Left lung (tissue), 10 donors: ENCODE measurements around the gene DLG2. TPM values are rescaled to one million over a fixed set of nuclear protein-coding genes. Genes with fewer than 3 reads are reported as not detected.

Experiments used
- ATAC-seq: fragments of 200-7000 bp; cut with Tn5 transposase; one replicate; pipeline ENCODE4 v1.9.1; 2020; ENCODE audit warnings: moderate library complexity
- DNase-seq, 4 donors: peaks; one replicate each; pipeline ENCODE4 v3.0.0-alpha.2; 2013 to 2020
- H3K27ac ChIP-seq, 2 donors: fragments of 200-600 bp; sonication (generic) in 1 of 2; one replicate each; pipeline versions ENCODE4 v1.5.0 to v1.8.0; 2020 to 2021
- H3K27me3 ChIP-seq, 2 donors: fragments of 200-600 bp; sonication (generic) in 1 of 2; one replicate each; pipeline versions ENCODE4 v1.5.0 to v1.8.0; 2020 to 2021
- H3K36me3 ChIP-seq, 2 donors: fragments of 200-600 bp; sonication (generic) in 1 of 2; one replicate each; pipeline versions ENCODE4 v1.5.0 to v1.8.0; 2020 to 2021
- H3K4me1 ChIP-seq, 2 donors: fragments of 200-600 bp; one replicate each; pipeline ENCODE4 v1.8.0; 2021
- H3K4me3 ChIP-seq, 2 donors: fragments of 200-600 bp; sonication (generic) in 1 of 2; one replicate each; pipeline versions ENCODE4 v1.5.0 to v1.8.0; 2020 to 2021; ENCODE audit warnings: mild to moderate bottlenecking in 1 of 2
- H3K9me3 ChIP-seq, 2 donors: fragments of 200-600 bp; sonication (generic) in 1 of 2; one replicate each; pipeline versions ENCODE4 v1.5.0 to v1.8.0; 2020 to 2021
- intact Hi-C, 2 donors: fragments of 100-400 bp; cut with DNase I; formaldehyde crosslinking; loops; one replicate each; pipeline versions ENCODE4 v1.11.2 to v1.14.2; 2022
- polyA plus RNA-seq, 6 donors: library from polyadenylated mRNA; unstranded; fragments of 120-200 nt; gene quantifications; one replicate each; pipeline ENCODE4 v1.2.1, GENCODE V29; 2013; ENCODE audit not compliant: insufficient read length in 6 of 6
- total RNA-seq, 2 donors: library from RNA; stranded (reverse); fragmentation: NEBNext Ultra II Directional; extraction: Animal tissue kit (Norgen Biotek cat#: 25700); gene quantifications; one replicate each; pipeline ENCODE4 v1.2.1, GENCODE V29; 2021
- TF ChIP-seq, protein P1 (sequence below), 2 donors: fragments of 200-600 bp; sonication (generic) in 1 of 2; IDR thresholded peaks; one replicate each; pipeline versions ENCODE4 v1.5.0 to v1.8.0; 2021; ENCODE audit warnings: antibody characterized with exemption in 2 of 2
- donor health status: DM: no; HTN: yes; CAD: no.
- donor health status: DM: no; HTN: no; CAD: no.

Gene DLG2
- total and polyA plus RNA-seq, 8 donors, result 4.5 to 15.0 (median 8.6) TPM

GRCh38 chr11:83639995-83640758, 1987.0 kb downstream of the DLG2 start:
- no peak for ATAC-seq
- H3K27ac ChIP-seq, result no peak overlapping the region
- intact Hi-C loops, result no loop called here

GRCh38 chr11:83635166-83635565, 1992.0 kb downstream of the DLG2 start:
- Histone ChIP-seq H3K4me1 (no peaks in the 10 kb centered on the region), H3K4me3 (no peak overlapping the region), H3K27ac (no peak overlapping the region), H3K9me3 (no peaks in the 10 kb centered on the region), H3K27me3 (no peaks in the 10 kb centered on the region), H3K36me3 (no peaks in the 10 kb centered on the region)
- TF ChIP-seq, protein P1, sequence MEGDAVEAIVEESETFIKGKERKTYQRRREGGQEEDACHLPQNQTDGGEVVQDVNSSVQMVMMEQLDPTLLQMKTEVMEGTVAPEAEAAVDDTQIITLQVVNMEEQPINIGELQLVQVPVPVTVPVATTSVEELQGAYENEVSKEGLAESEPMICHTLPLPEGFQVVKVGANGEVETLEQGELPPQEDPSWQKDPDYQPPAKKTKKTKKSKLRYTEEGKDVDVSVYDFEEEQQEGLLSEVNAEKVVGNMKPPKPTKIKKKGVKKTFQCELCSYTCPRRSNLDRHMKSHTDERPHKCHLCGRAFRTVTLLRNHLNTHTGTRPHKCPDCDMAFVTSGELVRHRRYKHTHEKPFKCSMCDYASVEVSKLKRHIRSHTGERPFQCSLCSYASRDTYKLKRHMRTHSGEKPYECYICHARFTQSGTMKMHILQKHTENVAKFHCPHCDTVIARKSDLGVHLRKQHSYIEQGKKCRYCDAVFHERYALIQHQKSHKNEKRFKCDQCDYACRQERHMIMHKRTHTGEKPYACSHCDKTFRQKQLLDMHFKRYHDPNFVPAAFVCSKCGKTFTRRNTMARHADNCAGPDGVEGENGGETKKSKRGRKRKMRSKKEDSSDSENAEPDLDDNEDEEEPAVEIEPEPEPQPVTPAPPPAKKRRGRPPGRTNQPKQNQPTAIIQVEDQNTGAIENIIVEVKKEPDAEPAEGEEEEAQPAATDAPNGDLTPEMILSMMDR (IDR thresholded peaks at IDR 0.05), result no peak
- ATAC-seq (no peak), DNase-seq (no peak)
- intact Hi-C loops, result no loop called here

More at GRCh38 chr11:83639995-83640758, 1987.0 kb downstream of the DLG2 start:
- Histone ChIP-seq H3K9me3 (no peaks in the 10 kb centered on the region), H3K27me3 (no peaks in the 10 kb centered on the region), H3K4me1 (no peaks in the 10 kb centered on the region), H3K36me3 (no peaks in the 10 kb centered on the region), H3K4me3 (no peak overlapping the region)
- no peak for DNase-seq
- TF ChIP-seq, protein P1 (IDR thresholded peaks at IDR 0.05), result no peak

GRCh38 chr11:83630211-83630610, 1996.9 kb downstream of the DLG2 start:
- Histone ChIP-seq H3K27me3 (no peaks in the 10 kb centered on the region), H3K36me3 (no peaks in the 10 kb centered on the region), H3K9me3 (no peaks in the 10 kb centered on the region), H3K4me1 (no peaks in the 10 kb centered on the region), H3K27ac (no peak overlapping the region), H3K4me3 (no peak overlapping the region)
- DNase-seq (no peak), ATAC-seq (no peak)
- intact Hi-C loops, result no loop called here
- TF ChIP-seq, protein P1 (IDR thresholded peaks at IDR 0.05), result no peak

- no peaks in the 10 kb centered on the region for H3K36me3 ChIP-seq
- intact Hi-C loops, result no loop called here
- no peaks in the 10 kb centered on the region for H3K4me1 ChIP-seq
- no peak overlapping the region for H3K4me3 ChIP-seq
- TF ChIP-seq, protein P1 (IDR thresholded peaks at IDR 0.05), result no peak
- no peaks in the 10 kb centered on the region for H3K9me3 ChIP-seq
- no peak for ATAC-seq
- no peak overlapping the region for H3K27ac ChIP-seq
- H3K27me3 ChIP-seq, result no peaks in the 10 kb centered on the region
- no peak for DNase-seq
These were observed 1997.4 kb downstream of the DLG2 start for GRCh38 chr11:83629775-83630174.

DNA sequence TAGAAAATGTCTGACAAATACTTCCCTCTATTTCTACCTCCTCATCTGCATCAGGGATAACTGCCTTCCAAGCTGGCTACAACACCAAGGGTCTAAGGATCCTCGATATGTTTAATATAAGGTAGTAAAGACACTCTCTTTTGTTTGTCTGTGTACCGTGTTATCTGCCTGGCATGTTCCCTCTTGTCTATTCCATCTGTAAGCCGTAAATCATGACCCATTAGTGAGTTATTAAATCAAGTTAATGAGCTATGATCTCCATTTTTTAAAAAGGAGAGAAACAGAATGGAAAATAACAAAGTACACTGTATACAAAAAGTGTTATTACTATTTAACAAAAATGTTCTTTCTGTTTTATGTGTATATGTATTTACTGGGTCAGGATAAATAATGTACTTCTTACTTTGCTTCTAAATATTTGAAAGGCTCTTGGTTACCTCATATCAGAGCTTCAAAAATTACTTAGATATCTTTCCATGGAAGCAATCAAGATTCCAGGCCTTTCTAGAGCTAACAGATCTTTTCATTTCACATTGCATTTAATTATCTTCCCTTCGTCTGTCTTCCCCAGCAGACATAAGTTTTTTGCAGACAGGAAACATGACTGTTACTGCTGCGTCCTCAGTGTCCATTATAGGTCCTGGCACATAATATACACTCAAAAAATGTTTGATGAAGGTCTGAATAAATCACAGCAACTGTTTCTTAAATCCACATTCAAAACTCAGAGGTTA, 1998.4 kb downstream of the DLG2 start:
- TF ChIP-seq, protein P1 (IDR thresholded peaks at IDR 0.05), result no peak
- intact Hi-C loops, result no loop called here

More for the DNA sequence above, 1998.4 kb downstream of the DLG2 start:
- DNase-seq, result no peak
- H3K9me3 ChIP-seq, result no peaks in the 10 kb centered on the region
- no peak overlapping the region for H3K4me3 ChIP-seq
- no peak overlapping the region for H3K27ac ChIP-seq
- no peak for ATAC-seq
- H3K36me3 ChIP-seq, result no peaks in the 10 kb centered on the region
- H3K4me1 ChIP-seq, result no peaks in the 10 kb centered on the region
- no peaks in the 10 kb centered on the region for H3K27me3 ChIP-seq
